Measurements from ENCODE around the gene GRAP2. TPM values are rescaled to one million over a fixed set of nuclear protein-coding genes. Genes with fewer than 3 reads are reported as not detected.

GRAP2 gene
- total and polyA plus RNA-seq, 2 of the 8 experiments (the other 6 are each of a cell fraction or from before 2014, with no cell fraction given): 0.08 TPM; not detected in 1

DNA sequence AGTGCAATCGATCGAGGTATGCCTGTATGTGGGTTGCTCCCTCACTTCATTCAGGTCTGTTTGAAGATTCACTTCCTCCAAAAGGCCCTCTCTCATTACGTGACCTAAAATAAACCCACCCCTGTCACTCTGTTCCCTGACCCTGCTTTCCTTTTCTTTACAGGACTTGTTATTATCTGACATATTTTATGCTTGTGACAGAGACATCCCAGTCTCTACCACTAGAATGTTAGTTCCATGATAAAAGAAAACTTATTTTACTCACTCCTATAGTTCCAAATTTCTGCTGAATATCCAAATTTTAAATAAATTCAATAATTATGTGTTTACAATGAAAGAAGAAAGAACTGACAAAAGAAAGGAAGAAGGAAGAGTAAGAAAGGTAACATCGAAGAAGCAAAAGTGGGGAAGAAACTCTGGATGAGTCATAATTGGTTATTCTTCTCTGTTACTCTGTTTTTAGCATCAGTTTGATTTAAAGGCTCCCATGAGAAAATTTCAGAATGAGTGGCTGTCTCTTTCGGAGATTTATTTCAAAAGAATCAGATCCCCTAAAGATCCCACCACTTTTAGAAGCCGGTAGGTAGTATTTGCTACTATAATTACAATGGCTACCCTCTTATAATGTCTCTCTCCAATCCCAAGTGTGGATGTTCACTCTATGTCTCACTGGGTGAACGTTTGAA lies 40.8 kb upstream of the GRAP2 start:
- ChIA-PET POLR2A (ENCODE audit: partially characterized antibody) (no interaction called here), CTCF (ENCODE audit: partially characterized antibody) (no interaction called here)
- H3K79me2 ChIP-seq (ENCODE audit: control insufficient read depth in 1 of 2, insufficient read depth in 2 of 2, low read length in 2 of 2): no peaks in the 10 kb centered on the region
- no peaks in the 10 kb centered on the region for H3K79me1 ChIP-seq (ENCODE audit: low read depth, low read length)
- FAIRE-seq (no peak), DNase-seq (ENCODE audit: low read depth in 1 of 2, low spot score in 2 of 2) (no peak)
- H3K4ac ChIP-seq (replicated peaks; ENCODE audit: insufficient read length, low read depth, low read length): no peak overlapping the region
- H3K9me3 ChIP-seq (ENCODE audit: insufficient read depth in 2 of 2, low read depth in 1 of 2, low read length in 1 of 2): no peaks in the 10 kb centered on the region
- no peak overlapping the region for H2BK5ac ChIP-seq (ENCODE audit: low read depth, low read length)
- H3K36me3 ChIP-seq (ENCODE audit: control insufficient read depth in 2 of 4, insufficient read depth in 4 of 4, low read length in 3 of 4): no peaks in the 10 kb centered on the region
- H4K91ac ChIP-seq (replicated peaks; ENCODE audit: insufficient read length, low read length): no peak overlapping the region
- no peak overlapping the region for H2BK12ac ChIP-seq (ENCODE audit: low read depth, low read length)
- H3K23ac ChIP-seq (ENCODE audit: insufficient read length): no peak overlapping the region
- no peak overlapping the region for H3K9ac ChIP-seq (replicated peaks in 1 of 4; ENCODE audit: extremely low read depth in 1 of 4, low read depth in 3 of 4, low read length in 3 of 4)
- no peak overlapping the region for H3K4me3 ChIP-seq (ENCODE audit: extremely low read depth in 1 of 4, insufficient read depth in 2 of 4, low read depth in 3 of 4, low read length in 4 of 4)
- no peak overlapping the region for H3K18ac ChIP-seq (ENCODE audit: extremely low read depth, low read length)
- H2BK15ac ChIP-seq (ENCODE audit: low read length): no peak overlapping the region
- no peak overlapping the region for H3K4me2 ChIP-seq (ENCODE audit: insufficient read depth in 1 of 2, low read depth in 2 of 2, low read length in 2 of 2)
- 80% methylated on average over 7 of the region's 7 CpGs; no CpG with 5 or more reads in 1 of the 2 experiments for WGBS, 2 experiments (ENCODE audit: extremely low coverage in 1 of 2, insufficient coverage in 1 of 2, insufficient read length in 1 of 2, insufficient replicate concordance in 2 of 2, low coverage in 1 of 2, low lambda C conversion rate in 2 of 2, missing lambda C conversion rate in 1 of 2)
- H3K27me3 ChIP-seq (replicated peaks in 1 of 4; ENCODE audit: control insufficient read depth in 3 of 4, extremely low read depth in 1 of 4, insufficient read depth in 3 of 4, low read length in 3 of 4): no peaks in the 10 kb centered on the region
- H2BK20ac ChIP-seq (ENCODE audit: low read length): no peak overlapping the region
- H4K5ac ChIP-seq (ENCODE audit: insufficient read length, low read depth, low read length): no peak overlapping the region
- H2AK5ac ChIP-seq (ENCODE audit: low read depth, low read length): no peak overlapping the region
- H3K14ac ChIP-seq (ENCODE audit: insufficient read length): no peak overlapping the region
- H4K20me1 ChIP-seq (replicated peaks in 1 of 2; ENCODE audit: control insufficient read depth in 1 of 2, insufficient read depth in 2 of 2, low read length in 2 of 2): no peaks in the 10 kb centered on the region
- no peak overlapping the region for H4K8ac ChIP-seq (ENCODE audit: extremely low read depth, insufficient read depth, low read length)
- H3K4me1 ChIP-seq (replicated peaks in 1 of 4; ENCODE audit: control insufficient read depth in 3 of 4, insufficient read depth in 4 of 4, low read length in 3 of 4): no peaks in the 10 kb centered on the region
- no peak overlapping the region for H3K56ac ChIP-seq (replicated peaks; ENCODE audit: insufficient read length, low read depth, low read length)
- H3K23me2 ChIP-seq (ENCODE audit: low read depth, low read length): no peaks in the 10 kb centered on the region
- H3K27ac ChIP-seq (ENCODE audit: low read depth, low read length): no peak overlapping the region
- no peak overlapping the region for H2BK120ac ChIP-seq (replicated peaks; ENCODE audit: low read depth, low read length)
- no peak overlapping the region for H2AFZ ChIP-seq (ENCODE audit: low read length)
- TF ChIP-seq RAD21 (IDR thresholded peaks at IDR 0.05 in 1 of 2, conservative IDR thresholded peaks at IDR 0.05 in 1 of 2; ENCODE audit: low read depth in 2 of 2, low read length in 2 of 2): no peak
- TF ChIP-seq, protein P1, sequence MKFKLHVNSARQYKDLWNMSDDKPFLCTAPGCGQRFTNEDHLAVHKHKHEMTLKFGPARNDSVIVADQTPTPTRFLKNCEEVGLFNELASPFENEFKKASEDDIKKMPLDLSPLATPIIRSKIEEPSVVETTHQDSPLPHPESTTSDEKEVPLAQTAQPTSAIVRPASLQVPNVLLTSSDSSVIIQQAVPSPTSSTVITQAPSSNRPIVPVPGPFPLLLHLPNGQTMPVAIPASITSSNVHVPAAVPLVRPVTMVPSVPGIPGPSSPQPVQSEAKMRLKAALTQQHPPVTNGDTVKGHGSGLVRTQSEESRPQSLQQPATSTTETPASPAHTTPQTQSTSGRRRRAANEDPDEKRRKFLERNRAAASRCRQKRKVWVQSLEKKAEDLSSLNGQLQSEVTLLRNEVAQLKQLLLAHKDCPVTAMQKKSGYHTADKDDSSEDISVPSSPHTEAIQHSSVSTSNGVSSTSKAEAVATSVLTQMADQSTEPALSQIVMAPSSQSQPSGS (IDR thresholded peaks at IDR 0.05; ENCODE audit: low read length): no peak
- TF ChIP-seq, protein P2, sequence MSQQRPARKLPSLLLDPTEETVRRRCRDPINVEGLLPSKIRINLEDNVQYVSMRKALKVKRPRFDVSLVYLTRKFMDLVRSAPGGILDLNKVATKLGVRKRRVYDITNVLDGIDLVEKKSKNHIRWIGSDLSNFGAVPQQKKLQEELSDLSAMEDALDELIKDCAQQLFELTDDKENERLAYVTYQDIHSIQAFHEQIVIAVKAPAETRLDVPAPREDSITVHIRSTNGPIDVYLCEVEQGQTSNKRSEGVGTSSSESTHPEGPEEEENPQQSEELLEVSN (IDR thresholded peaks at IDR 0.05): no peak
- TF ChIP-seq GABPA (IDR thresholded peaks at IDR 0.05; ENCODE audit: borderline replicate concordance, insufficient read depth, low read length): no peak
- TF ChIP-seq, protein P3, sequence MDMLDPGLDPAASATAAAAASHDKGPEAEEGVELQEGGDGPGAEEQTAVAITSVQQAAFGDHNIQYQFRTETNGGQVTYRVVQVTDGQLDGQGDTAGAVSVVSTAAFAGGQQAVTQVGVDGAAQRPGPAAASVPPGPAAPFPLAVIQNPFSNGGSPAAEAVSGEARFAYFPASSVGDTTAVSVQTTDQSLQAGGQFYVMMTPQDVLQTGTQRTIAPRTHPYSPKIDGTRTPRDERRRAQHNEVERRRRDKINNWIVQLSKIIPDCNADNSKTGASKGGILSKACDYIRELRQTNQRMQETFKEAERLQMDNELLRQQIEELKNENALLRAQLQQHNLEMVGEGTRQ (IDR thresholded peaks at IDR 0.05; ENCODE audit: low read length): no peak
- TF ChIP-seq RFX5 (IDR thresholded peaks at IDR 0.05; ENCODE audit: borderline replicate concordance, low read depth, low read length): no peak
- no peak for TF ChIP-seq JUND (IDR thresholded peaks at IDR 0.05; ENCODE audit: low read length)

All from H1 (cell line).